HG03442 (cell line): ENCODE results near the gene FAM153A.
"Not testable (repeated sequence)": the region's sequence is repeated elsewhere in the genome, so short reads cannot be mapped to it uniquely, and the experiment has no call there.

Source experiments
- ATAC-seq: cut with Tn5 transposase; IDR thresholded peaks from one replicate; pipeline ENCODE4 v1.9.1; 2021; ENCODE audit warnings: mild to moderate bottlenecking, moderate library complexity; ENCODE audit not compliant: unreplicated experiment

Gene FAM153A

GRCh38 chr5:177747354-177747753 is 35.3 kb downstream of the FAM153A start:
- ATAC-seq, result not testable (repeated sequence)

GRCh38 chr5:177724858-177725257 is 57.8 kb downstream of the FAM153A start:
- ATAC-seq, result not testable (repeated sequence)

GRCh38 chr5:177723831-177724485 is 58.7 kb downstream of the FAM153A start:
- not testable (repeated sequence) for ATAC-seq

DNA sequence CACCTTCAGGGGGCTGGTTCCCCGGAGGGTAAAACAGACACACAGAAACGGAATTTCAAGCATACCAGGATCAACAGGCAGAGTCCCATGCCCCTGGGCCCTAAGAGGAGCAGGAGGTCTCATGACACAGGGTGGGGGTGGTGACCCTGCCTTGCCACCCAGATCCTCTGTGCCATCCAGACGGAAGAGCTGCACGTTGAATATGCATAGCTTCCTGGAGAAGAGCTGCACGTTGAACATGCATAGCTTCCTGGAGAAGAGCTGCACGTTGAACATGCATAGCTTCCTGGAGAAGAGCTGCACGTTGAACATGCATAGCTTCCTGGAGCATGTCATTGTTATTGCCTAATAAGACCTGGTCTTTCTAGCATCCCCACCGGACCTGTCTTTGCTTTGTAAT is 59.9 kb downstream of the FAM153A start:
- not testable (repeated sequence) for ATAC-seq

- ATAC-seq, result not testable (repeated sequence)
These were observed 62.7 kb downstream of the FAM153A start for GRCh38 chr5:177719989-177720388.

- ATAC-seq, result not testable (repeated sequence)
These were observed 67.3 kb downstream of the FAM153A start for GRCh38 chr5:177715423-177715822.

GRCh38 chr5:177696100-177696499 is 86.6 kb downstream of the FAM153A start:
- ATAC-seq, result not testable (repeated sequence)

GRCh38 chr5:177695356-177695930 is 87.3 kb downstream of the FAM153A start:
- not testable (repeated sequence) for ATAC-seq

DNA sequence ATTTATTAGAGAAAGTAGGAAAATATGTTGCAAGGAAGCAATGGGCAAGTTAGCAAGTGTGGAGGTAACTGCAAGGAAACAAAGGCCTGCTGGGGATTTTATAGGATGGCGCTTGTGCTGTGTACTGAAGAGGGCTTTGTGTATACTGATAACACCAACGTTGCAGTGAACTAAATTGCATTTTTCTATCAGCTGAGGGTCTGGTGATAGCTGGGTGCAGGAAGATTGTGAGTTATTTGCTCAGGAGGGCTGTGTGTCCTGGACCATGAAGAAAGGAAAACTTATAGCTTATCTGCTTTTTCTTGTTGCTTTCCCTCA is 88.2 kb downstream of the FAM153A start:
- ATAC-seq, result not testable (repeated sequence)

- ATAC-seq, result not testable (repeated sequence)
These were observed 88.8 kb downstream of the FAM153A start for GRCh38 chr5:177693671-177694517.

DNA sequence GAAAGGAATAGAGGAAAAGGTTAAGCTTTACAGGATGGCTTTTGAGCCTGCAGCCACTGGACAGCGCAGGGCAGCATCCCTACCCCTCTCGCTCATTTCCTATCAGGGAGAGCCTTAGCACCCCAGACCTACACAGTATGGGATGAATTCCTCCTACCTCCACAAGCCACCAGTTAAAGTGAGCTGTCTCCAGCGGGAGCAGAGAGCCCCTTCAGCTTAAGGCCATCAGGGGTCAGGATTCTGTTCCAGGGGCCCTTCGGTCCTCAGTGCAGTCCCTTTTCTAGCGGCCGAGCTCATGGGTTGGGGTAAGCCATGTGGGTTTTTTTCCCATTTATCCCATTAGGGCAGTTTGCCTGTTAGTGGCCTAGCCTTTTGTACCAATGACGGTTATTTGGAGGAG is 89.7 kb downstream of the FAM153A start:
- ATAC-seq, result not testable (repeated sequence)

DNA sequence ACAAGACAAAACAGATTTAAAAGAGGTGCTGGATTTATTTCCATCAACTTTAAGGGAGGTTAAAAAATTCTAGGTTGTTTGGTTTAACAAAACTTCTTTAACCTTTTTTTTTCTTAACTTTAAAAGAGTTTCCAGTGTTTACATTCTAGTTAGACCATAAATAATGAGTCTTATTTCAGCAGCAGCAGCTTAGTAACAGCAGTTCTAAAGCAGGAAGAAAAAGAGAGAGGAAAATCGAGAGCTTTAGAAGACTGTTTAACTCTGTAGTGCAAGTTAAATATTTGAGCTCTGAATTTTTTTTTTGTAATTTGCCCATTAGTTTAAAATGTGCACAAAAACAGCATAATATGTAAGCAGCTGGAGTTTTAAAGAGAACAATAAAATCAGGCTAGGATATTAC is 90.2 kb downstream of the FAM153A start:
- ATAC-seq, result not testable (repeated sequence)

DNA sequence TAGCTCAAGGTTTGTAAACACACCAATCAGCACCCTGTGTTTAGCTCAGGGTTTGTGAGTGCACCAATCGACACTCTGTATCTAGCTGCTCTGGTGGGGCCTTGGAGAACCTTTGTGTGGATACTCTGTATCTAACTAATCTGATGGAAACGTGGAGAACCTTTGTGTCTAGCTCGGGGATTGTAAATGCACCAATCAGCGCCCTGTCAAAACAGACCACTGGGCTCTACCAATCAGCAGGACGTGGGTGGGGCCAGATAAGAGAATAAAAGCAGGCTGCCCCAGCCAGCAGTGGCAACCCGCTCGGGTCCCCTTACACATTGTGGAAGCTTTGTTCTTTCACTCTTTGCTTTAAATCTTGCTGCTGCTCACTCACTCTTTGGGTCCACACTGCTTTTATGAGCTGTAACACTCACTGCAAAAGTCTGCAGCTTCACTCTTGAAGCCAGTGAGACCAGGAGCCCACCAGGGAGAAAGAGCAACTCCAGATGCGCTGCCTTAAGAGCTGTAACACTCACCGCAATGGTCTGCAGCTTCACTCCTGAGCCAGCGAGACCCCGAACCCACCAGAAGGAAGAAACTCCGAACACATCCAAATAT is 93.6 kb downstream of the FAM153A start:
- ATAC-seq, result not testable (repeated sequence)

- not testable (repeated sequence) for ATAC-seq
These were observed 94.6 kb downstream of the FAM153A start for GRCh38 chr5:177688091-177688490.

- ATAC-seq, result not testable (repeated sequence)
These were observed 100.8 kb downstream of the FAM153A start for GRCh38 chr5:177681920-177682319.
